Panc1 (cell line): ENCODE results near the gene TBC1D7. TPM values are rescaled to one million over a fixed set of nuclear protein-coding genes. Genes with fewer than 3 reads are reported as not detected.

Experiments used
- ATAC-seq: fragments of 200-7000 bp; cut with Tn5 transposase; 2 replicates; pipeline ENCODE4 v1.9.1; 2020; ENCODE audit warnings: mild to moderate bottlenecking, moderate library complexity
- BruUV-seq: library from RNA; stranded (reverse); fragments of 400-500 nt; replicated peaks from 2 replicates; lab custom pipeline; 2021; lab: Mats Ljungman, UMichigan
- CTCF ChIA-PET: fragments of 300-600 bp; sonication (Branson Sonifier 250); formaldehyde crosslinking; loops from one replicate; lab custom pipeline; 2022; ENCODE audit warnings: antibody characterized with exemption; lab: Charles Lee
- POLR2A ChIA-PET: fragments of 300-600 bp; sonication (Branson Sonifier 250); formaldehyde crosslinking; loops from one replicate; lab custom pipeline; 2022; ENCODE audit warnings: antibody characterized with exemption; lab: Charles Lee
- DNase-seq: peaks from one replicate; pipeline ENCODE4 v3.0.0-alpha.2; 2010; ENCODE audit warnings: low read depth, low spot score
- H3K27ac ChIP-seq: 2 replicates; pipeline ENCODE4 v1.5.1; 2011; ENCODE audit warnings: mild to moderate bottlenecking, low read length, inconsistent platforms
- H3K27me3 ChIP-seq: fragments of 200-500 bp; sonication (Bioruptor generic); 2 replicates; pipeline ENCODE4 v1.6.0; 2014; ENCODE audit warnings: low read length, inconsistent platforms; ENCODE audit not compliant: control insufficient read depth, insufficient read depth
- H3K36me3 ChIP-seq: fragments of 200-500 bp; sonication (Bioruptor generic); 2 replicates; pipeline ENCODE4 v1.5.1; 2014; ENCODE audit warnings: inconsistent platforms, mild to moderate bottlenecking, low read length, moderate library complexity; ENCODE audit not compliant: control insufficient read depth, insufficient read depth
- H3K4me1 ChIP-seq: 2 replicates; pipeline ENCODE4 v1.5.1; 2011; ENCODE audit warnings: inconsistent platforms, mild to moderate bottlenecking, low read length, moderate library complexity; ENCODE audit not compliant: control insufficient read depth, insufficient read depth
- H3K4me3 ChIP-seq, 2 experiments: 2 replicates each; pipeline ENCODE4 v1.5.1; 2011 to 2012; ENCODE audit warnings: low read depth in 2 of 2, low read length in 2 of 2, mild to moderate bottlenecking in 2 of 2, inconsistent platforms in 1 of 2, moderate library complexity in 1 of 2
- H3K9me3 ChIP-seq: fragments of 200-500 bp; sonication (Bioruptor generic); 2 replicates; pipeline ENCODE4 v1.5.1; 2014; ENCODE audit warnings: low read depth, mild to moderate bottlenecking, inconsistent platforms, low read length, moderate library complexity; ENCODE audit not compliant: control insufficient read depth, insufficient read depth
- POLR2AphosphoS5 ChIP-seq: IDR thresholded peaks from 2 replicates; pipeline ENCODE4 v1.6.1; 2012; ENCODE audit warnings: mild to moderate bottlenecking, low read depth, low read length, moderate library complexity
- SIN3A ChIP-seq: IDR thresholded peaks from 2 replicates; pipeline ENCODE4 v1.6.1; 2012; ENCODE audit warnings: low read depth, mild to moderate bottlenecking, low read length, moderate library complexity, borderline replicate concordance; ENCODE audit not compliant: insufficient read depth
- TCF7L2 ChIP-seq: IDR thresholded peaks from 2 replicates; pipeline ENCODE4 v1.6.1; 2011; ENCODE audit warnings: mild to moderate bottlenecking, low read depth, low read length, inconsistent platforms
- in situ Hi-C: cut with HindIII; loops from 2 replicates; pipeline ENCODE4 v1.10.0; 2016; ENCODE audit warnings: low sequenced_read_pairs, low pct_unique_long_range_greater_than_20kb
- intact Hi-C: fragments of 100-400 bp; cut with micrococcal nuclease; formaldehyde crosslinking; loops from one replicate; pipeline ENCODE4 v1.10.0; 2022; ENCODE audit not compliant: unreplicated experiment
- total RNA-seq: library from RNA; stranded (reverse); gene quantifications from one replicate; pipeline ENCODE4 v1.2.1, GENCODE V29; 2021; ENCODE audit not compliant: unreplicated experiment
- TF ChIP-seq, protein P1 (sequence below), 2 experiments: IDR thresholded peaks; 2 replicates each; pipeline ENCODE4 v1.6.1; 2011 to 2012; ENCODE audit warnings: low read depth in 2 of 2, control low read depth in 1 of 2, low read length in 1 of 2, mild to moderate bottlenecking in 1 of 2, moderate library complexity in 1 of 2; ENCODE audit not compliant: insufficient read depth in 1 of 2
- TF ChIP-seq, protein P2 (sequence below): fragments of 450-650 bp; IDR thresholded peaks from 2 replicates; pipeline ENCODE4 v1.5.1; 2017; ENCODE audit warnings: mild to moderate bottlenecking

The TBC1D7 gene
- total RNA-seq, 1 experiment from 2014 or later = 27.0 TPM

DNA sequence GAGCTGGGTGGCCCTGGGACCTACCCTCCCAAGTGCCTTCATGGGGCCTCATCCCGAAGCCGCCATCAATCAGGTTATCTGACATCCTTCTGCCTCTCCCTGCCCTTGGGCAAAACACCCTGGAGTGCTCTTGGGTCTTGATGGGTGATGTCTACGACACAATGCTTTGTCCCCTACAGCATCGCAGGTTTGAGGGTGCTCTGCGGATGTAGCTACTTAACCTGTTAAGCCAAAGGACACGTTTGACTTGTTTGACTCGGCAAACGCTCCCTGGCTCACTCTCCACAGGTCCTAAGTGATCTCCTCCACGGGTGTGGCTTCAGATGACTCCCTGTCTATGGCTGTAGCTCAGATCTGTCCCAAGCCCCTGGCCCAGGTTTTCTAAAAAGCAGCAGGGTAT, 35.6 kb downstream of the TBC1D7 start:
- DNase-seq (no peak), ATAC-seq (no peak)
- in situ Hi-C loops = no loop called here
- intact Hi-C loops = no loop called here
- H3K4me1 ChIP-seq = no peaks in the 10 kb centered on the region
- H3K27me3 ChIP-seq = no peaks in the 10 kb centered on the region
- H3K36me3 ChIP-seq = no peaks in the 10 kb centered on the region
- no peaks in the 10 kb centered on the region for H3K9me3 ChIP-seq
- TF ChIP-seq, protein P1, sequence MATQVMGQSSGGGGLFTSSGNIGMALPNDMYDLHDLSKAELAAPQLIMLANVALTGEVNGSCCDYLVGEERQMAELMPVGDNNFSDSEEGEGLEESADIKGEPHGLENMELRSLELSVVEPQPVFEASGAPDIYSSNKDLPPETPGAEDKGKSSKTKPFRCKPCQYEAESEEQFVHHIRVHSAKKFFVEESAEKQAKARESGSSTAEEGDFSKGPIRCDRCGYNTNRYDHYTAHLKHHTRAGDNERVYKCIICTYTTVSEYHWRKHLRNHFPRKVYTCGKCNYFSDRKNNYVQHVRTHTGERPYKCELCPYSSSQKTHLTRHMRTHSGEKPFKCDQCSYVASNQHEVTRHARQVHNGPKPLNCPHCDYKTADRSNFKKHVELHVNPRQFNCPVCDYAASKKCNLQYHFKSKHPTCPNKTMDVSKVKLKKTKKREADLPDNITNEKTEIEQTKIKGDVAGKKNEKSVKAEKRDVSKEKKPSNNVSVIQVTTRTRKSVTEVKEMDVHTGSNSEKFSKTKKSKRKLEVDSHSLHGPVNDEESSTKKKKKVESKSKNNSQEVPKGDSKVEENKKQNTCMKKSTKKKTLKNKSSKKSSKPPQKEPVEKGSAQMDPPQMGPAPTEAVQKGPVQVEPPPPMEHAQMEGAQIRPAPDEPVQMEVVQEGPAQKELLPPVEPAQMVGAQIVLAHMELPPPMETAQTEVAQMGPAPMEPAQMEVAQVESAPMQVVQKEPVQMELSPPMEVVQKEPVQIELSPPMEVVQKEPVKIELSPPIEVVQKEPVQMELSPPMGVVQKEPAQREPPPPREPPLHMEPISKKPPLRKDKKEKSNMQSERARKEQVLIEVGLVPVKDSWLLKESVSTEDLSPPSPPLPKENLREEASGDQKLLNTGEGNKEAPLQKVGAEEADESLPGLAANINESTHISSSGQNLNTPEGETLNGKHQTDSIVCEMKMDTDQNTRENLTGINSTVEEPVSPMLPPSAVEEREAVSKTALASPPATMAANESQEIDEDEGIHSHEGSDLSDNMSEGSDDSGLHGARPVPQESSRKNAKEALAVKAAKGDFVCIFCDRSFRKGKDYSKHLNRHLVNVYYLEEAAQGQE (IDR thresholded peaks at IDR 0.05; ENCODE audit: insufficient read depth in 1 of 2, low read depth in 2 of 2, low read length in 1 of 2) = no peak
- TF ChIP-seq SIN3A = no peak
- TF ChIP-seq POLR2AphosphoS5 = no peak
- TF ChIP-seq, protein P2, sequence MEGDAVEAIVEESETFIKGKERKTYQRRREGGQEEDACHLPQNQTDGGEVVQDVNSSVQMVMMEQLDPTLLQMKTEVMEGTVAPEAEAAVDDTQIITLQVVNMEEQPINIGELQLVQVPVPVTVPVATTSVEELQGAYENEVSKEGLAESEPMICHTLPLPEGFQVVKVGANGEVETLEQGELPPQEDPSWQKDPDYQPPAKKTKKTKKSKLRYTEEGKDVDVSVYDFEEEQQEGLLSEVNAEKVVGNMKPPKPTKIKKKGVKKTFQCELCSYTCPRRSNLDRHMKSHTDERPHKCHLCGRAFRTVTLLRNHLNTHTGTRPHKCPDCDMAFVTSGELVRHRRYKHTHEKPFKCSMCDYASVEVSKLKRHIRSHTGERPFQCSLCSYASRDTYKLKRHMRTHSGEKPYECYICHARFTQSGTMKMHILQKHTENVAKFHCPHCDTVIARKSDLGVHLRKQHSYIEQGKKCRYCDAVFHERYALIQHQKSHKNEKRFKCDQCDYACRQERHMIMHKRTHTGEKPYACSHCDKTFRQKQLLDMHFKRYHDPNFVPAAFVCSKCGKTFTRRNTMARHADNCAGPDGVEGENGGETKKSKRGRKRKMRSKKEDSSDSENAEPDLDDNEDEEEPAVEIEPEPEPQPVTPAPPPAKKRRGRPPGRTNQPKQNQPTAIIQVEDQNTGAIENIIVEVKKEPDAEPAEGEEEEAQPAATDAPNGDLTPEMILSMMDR = no peak
- TF ChIP-seq TCF7L2 = no peak
- BruUV-seq = no TSS peak
- no peak overlapping the region for H3K27ac ChIP-seq
- POLR2A ChIA-PET = no interaction called here
- CTCF ChIA-PET = interaction anchor here (0.6 kb wide), 1 partner anchor 790 kb away, joined by 4 read pairs; no protein-coding TSS in a partner anchor
- H3K4me3 ChIP-seq = no peak overlapping the region

DNA sequence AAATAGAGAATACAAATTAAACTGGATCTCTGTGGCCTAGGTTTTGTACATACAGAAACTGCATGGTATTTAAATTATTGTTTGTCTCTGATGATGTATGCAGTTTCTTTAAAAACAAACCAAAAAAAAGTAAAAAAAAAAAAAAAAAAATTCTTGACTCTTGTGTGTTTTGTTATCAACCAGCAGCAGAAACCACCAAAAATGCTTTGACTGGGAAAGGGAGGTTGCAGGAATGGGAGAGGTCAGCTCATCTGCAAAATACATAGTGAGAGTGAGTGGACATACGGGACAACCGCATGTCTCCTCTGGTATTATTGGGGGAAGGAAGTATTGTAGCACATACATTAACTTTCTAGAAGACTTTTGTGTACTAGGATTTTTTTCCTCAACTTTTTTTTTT, 38.0 kb downstream of the TBC1D7 start:
- TF ChIP-seq TCF7L2 (no peak), POLR2AphosphoS5 (no peak), SIN3A (no peak)
- TF ChIP-seq, protein P1 (IDR thresholded peaks at IDR 0.05; ENCODE audit: insufficient read depth in 1 of 2, low read depth in 2 of 2, low read length in 1 of 2) = no peak
- TF ChIP-seq, protein P2 = no peak
- intact Hi-C loops (no loop called here), in situ Hi-C loops (no loop called here)
- DNase-seq = no peak
- ChIA-PET POLR2A (no interaction called here), CTCF (no interaction called here)
- H3K9me3 ChIP-seq = no peaks in the 10 kb centered on the region
- no TSS peak for BruUV-seq
- ATAC-seq = no peak
- H3K36me3 ChIP-seq = no peaks in the 10 kb centered on the region
- H3K4me1 ChIP-seq = no peaks in the 10 kb centered on the region
- no peaks in the 10 kb centered on the region for H3K27me3 ChIP-seq
- no peak overlapping the region for H3K4me3 ChIP-seq
- no peak overlapping the region for H3K27ac ChIP-seq
